Measurements from ENCODE around the gene PCIF1. TPM values are rescaled to one million over a fixed set of nuclear protein-coding genes. Genes with fewer than 3 reads are reported as not detected.

The PCIF1 gene
- total and polyA plus RNA-seq, 9 of the 15 experiments (the other 6 are each of a cell fraction or from before 2014, with no cell fraction given): 5.8 to 29.4 (median 11.3) TPM

DNA sequence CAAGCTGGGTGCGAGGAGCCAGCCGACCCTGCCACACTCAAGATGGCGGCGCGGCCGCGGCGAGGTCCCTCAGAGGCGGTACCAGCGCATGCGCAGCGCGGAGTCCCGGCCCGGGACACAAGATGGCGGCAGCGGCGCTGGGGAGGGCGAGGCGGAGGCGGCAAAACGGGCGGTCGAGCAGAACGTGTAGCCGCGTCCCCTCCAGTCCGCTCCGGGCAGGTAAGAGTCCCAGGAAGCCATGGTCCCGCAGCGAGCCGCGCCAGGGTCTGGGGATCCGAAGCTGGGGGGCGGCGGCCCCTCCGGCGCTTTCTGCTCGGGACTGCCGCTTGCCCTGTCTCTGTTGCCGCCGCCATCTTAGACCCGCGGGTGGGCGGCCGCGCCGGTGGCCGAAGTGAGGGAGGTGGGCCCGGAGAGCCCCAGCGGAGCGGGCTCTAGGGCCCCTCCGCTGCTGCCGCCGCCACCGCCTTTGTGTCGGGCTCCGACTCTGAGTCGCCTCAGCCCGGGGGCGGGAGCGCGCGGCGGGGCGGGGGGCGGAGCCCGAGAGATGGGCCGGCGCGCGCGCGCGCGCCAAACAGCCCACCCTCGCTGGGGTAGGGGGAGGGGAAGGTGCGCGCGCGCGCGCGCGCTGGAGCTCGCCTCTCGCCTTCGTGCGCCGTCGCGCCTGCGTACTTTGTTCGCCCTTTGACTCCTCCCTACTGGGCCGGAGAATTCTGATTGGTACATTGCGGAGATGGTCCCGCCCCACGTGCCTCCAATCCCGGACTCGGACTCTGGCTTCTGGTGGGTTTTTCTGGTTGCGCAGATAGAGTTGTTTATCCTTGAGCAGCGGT, at the start of gene PCIF1 (continued):
- TF ChIP-seq ZBTB2 (IDR thresholded peaks at IDR 0.05) (peak; percentile 95), FOXK1 (CRISPR knock-in tag; IDR thresholded peaks at IDR 0.05; ENCODE audit: borderline replicate concordance) (no peak), ZNF444 (CRISPR knock-in tag; IDR thresholded peaks at IDR 0.05) (no peak), HCFC1 (IDR thresholded peaks at IDR 0.05; ENCODE audit: low read depth, low read length) (peak; percentile 95), ASH1L (IDR thresholded peaks at IDR 0.05; ENCODE audit: borderline replicate concordance, low read depth, partially characterized antibody) (no peak), ZFP1 (CRISPR knock-in tag; IDR thresholded peaks at IDR 0.05) (no peak), ATF1 (CRISPR knock-in tag; IDR thresholded peaks at IDR 0.05) (no peak), ATF1 (tag; IDR thresholded peaks at IDR 0.05) (no peak; the same call in 1 of the 2 replicates), ZNF324 (CRISPR knock-in tag; IDR thresholded peaks at IDR 0.05) (no peak), ILK (tag; IDR thresholded peaks at IDR 0.05; ENCODE audit: borderline replicate concordance, low read depth) (no peak), ZNF184 (CRISPR knock-in tag; IDR thresholded peaks at IDR 0.05) (no peak), ZC3H11A (IDR thresholded peaks at IDR 0.05; ENCODE audit: low read depth, low read length) (no peak)
- TF ChIP-seq, protein P1, sequence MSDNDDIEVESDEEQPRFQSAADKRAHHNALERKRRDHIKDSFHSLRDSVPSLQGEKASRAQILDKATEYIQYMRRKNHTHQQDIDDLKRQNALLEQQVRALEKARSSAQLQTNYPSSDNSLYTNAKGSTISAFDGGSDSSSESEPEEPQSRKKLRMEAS (CRISPR knock-in tag; IDR thresholded peaks at IDR 0.05): peak; percentile 43
- TF ChIP-seq, protein P2, sequence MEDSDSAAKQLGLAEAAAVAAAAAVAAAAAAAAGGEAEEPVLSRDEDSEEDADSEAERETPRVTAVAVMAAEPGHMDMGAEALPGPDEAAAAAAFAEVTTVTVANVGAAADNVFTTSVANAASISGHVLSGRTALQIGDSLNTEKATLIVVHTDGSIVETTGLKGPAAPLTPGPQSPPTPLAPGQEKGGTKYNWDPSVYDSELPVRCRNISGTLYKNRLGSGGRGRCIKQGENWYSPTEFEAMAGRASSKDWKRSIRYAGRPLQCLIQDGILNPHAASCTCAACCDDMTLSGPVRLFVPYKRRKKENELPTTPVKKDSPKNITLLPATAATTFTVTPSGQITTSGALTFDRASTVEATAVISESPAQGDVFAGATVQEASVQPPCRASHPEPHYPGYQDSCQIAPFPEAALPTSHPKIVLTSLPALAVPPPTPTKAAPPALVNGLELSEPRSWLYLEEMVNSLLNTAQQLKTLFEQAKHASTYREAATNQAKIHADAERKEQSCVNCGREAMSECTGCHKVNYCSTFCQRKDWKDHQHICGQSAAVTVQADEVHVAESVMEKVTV (CRISPR knock-in tag; IDR thresholded peaks at IDR 0.05): no peak
- TF ChIP-seq, protein P3, sequence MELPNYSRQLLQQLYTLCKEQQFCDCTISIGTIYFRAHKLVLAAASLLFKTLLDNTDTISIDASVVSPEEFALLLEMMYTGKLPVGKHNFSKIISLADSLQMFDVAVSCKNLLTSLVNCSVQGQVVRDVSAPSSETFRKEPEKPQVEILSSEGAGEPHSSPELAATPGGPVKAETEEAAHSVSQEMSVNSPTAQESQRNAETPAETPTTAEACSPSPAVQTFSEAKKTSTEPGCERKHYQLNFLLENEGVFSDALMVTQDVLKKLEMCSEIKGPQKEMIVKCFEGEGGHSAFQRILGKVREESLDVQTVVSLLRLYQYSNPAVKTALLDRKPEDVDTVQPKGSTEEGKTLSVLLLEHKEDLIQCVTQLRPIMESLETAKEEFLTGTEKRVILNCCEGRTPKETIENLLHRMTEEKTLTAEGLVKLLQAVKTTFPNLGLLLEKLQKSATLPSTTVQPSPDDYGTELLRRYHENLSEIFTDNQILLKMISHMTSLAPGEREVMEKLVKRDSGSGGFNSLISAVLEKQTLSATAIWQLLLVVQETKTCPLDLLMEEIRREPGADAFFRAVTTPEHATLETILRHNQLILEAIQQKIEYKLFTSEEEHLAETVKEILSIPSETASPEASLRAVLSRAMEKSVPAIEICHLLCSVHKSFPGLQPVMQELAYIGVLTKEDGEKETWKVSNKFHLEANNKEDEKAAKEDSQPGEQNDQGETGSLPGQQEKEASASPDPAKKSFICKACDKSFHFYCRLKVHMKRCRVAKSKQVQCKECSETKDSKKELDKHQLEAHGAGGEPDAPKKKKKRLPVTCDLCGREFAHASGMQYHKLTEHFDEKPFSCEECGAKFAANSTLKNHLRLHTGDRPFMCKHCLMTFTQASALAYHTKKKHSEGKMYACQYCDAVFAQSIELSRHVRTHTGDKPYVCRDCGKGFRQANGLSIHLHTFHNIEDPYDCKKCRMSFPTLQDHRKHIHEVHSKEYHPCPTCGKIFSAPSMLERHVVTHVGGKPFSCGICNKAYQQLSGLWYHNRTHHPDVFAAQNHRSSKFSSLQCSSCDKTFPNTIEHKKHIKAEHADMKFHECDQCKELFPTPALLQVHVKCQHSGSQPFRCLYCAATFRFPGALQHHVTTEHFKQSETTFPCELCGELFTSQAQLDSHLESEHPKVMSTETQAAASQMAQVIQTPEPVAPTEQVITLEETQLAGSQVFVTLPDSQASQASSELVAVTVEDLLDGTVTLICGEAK (IDR thresholded peaks at IDR 0.05): no peak
- TF ChIP-seq, protein P3 (CRISPR knock-in tag; IDR thresholded peaks at IDR 0.05): no peak

All from K562 (cell line).